ENCODE results near the gene POLR1A.

DNA sequence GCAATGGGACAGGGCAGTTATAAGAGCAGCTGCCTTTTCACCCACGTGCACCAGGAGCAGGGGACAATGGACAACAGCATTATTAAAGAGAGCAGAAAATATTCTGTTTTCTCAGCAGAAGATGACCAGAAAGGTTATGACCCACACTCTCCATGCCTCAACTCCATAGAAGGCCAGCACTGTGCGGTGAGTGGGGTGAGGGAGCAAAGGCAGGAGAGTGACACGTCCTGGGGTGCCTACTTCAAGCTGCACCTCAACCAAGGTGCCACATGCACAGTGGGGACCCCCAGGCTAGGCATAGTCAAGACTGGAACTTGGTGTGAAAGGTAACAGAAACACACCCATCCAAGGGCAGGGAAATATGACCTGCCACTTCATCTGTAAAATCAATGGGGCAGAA is 50.4 kb downstream of the POLR1A start:
- TF ChIP-seq SP1 (IDR thresholded peaks at IDR 0.05; ENCODE audit: low read depth, low read length) (no peak), POLR2A (IDR thresholded peaks at IDR 0.05; ENCODE audit: control extremely low read depth in 1 of 2, low read depth in 2 of 2, low read length in 2 of 2) (no peak), EP300 (IDR thresholded peaks at IDR 0.05; ENCODE audit: borderline replicate concordance in 1 of 2, low read depth in 2 of 2, low read length in 2 of 2) (no peak), SAP30 (IDR thresholded peaks at IDR 0.05; ENCODE audit: insufficient read depth, insufficient replicate concordance, low read length) (no peak), CHD2 (IDR thresholded peaks at IDR 0.05; ENCODE audit: low read length) (no peak), POLR2AphosphoS5 (IDR thresholded peaks at IDR 0.05; ENCODE audit: low read depth, low read length) (no peak)
- TF ChIP-seq, protein P1, sequence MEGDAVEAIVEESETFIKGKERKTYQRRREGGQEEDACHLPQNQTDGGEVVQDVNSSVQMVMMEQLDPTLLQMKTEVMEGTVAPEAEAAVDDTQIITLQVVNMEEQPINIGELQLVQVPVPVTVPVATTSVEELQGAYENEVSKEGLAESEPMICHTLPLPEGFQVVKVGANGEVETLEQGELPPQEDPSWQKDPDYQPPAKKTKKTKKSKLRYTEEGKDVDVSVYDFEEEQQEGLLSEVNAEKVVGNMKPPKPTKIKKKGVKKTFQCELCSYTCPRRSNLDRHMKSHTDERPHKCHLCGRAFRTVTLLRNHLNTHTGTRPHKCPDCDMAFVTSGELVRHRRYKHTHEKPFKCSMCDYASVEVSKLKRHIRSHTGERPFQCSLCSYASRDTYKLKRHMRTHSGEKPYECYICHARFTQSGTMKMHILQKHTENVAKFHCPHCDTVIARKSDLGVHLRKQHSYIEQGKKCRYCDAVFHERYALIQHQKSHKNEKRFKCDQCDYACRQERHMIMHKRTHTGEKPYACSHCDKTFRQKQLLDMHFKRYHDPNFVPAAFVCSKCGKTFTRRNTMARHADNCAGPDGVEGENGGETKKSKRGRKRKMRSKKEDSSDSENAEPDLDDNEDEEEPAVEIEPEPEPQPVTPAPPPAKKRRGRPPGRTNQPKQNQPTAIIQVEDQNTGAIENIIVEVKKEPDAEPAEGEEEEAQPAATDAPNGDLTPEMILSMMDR (IDR thresholded peaks at IDR 0.05; ENCODE audit: control extremely low read depth in 1 of 3, insufficient read depth in 1 of 3, low read depth in 1 of 3, low read length in 3 of 3), result no peak

Measured in H1 (cell line).